GM19043 (cell line): Measurements from ENCODE around the gene FETUB.
"Not testable (repeated sequence)": the region's sequence is repeated elsewhere in the genome, so short reads cannot be mapped to it uniquely, and the experiment has no call there.

ENCODE experiments used
- ATAC-seq: cut with Tn5 transposase; IDR thresholded peaks from one replicate; pipeline ENCODE4 v1.9.1; 2021; ENCODE audit warnings: low read depth; ENCODE audit not compliant: unreplicated experiment

The FETUB gene

DNA sequence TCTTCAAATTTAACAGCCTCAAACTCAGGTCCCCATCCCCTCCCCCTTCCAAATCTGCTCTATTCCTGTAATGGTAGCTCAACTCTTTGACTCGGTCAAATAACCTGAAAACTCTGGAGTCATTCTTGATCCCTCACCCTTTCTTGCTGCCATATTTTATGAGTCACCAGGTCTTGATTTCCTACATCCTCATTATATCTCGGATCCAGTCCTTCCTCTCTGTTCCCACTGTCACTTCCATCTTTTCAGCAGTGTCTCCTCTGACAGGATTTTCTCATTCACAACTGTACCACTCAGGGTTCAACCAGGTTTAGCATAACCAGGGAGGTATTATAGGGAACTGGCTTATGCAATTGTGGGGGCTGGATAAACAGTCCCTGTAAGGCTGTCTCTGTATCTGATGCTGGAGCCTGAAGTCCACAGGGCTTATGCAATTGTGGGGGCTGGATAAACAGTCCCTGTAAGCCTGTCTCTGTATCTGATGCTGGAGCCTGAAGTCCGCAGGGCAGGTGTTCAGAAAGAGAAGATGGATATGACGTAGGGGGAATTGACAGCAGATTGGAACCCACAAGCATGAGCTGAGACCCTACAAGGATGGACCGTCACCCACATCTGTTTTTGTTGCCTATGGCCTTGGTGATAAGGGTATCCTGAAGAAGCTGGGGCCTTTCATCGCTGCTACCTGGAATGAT is 9.1 kb upstream of the FETUB start:
- no peak for ATAC-seq

DNA sequence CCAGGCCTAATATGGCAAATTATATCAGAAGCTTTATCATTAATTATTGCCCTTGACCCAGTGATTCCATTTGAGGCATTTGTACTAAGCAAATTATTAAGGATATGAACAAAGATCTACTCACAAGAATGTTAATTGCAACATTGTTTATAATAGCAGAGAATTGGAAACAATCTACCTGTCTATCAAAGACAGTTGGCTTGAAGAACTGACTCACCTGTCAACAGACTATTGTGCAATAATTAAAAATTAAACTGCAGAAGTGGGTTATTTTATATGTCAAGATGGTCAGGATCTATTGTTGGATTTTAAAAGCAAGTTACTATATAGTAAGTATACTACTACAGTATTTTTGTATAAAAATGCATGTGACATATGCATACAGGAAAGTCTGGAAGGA is 6.7 kb upstream of the FETUB start:
- no peak for ATAC-seq

DNA sequence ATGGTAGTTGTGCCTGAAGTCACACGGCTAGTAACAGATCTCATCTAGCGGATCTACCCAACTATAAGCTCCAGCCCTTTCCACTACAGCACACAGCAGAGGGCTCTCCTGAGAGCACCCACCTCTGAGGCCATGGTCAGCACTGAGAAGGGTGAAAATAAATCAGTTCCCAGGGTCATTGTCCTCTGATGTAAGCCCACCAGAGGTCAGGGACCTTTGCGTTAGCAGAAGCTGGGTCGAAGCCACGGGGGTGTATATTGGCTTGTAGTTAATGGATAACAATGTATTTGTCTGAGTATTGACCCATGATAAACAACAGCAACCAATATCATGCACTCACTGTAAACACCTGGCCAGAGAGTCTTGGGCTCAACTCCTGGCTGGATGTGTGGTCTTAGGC is 6.0 kb upstream of the FETUB start:
- ATAC-seq = not testable (repeated sequence)

DNA sequence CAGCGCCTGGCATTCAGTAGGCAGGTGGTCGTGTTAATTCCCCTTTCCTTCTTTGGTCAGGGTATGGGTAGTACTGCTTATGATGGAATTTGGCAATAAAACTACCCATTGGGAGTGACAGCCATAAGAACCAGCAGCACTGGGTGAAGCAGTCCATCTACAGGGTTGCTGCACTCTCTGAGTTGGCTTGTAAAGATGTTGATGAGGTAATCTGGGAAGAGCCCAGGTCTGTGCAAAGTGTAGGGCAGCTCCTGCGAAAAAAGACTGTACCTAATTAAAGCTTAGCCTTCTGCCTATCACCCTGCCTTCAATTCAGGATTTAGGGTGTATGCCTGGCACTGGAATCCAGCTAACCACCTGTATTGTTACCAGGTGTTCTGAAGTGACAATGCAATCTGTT is 4.7 kb upstream of the FETUB start:
- no peak for ATAC-seq

DNA sequence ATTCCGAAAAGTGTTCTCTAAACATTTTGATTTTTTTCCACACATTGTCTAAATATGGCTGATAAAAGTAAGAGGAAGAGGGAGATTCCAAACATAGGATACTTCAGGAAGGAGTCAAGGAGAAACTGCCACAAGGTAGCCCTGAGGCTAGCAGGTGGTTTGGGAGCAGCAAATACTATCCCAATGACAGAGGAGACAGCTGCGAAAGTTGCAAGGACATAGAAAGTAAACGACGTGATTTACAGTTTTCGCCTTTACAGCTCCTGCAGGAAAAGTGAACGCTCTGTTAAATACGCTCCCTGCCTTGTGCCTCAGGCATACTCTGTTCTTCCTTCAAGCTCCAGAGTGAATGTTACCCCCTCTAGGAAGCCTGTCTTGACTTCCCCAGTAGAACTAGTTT is 3.7 kb upstream of the FETUB start:
- no peak for ATAC-seq

DNA sequence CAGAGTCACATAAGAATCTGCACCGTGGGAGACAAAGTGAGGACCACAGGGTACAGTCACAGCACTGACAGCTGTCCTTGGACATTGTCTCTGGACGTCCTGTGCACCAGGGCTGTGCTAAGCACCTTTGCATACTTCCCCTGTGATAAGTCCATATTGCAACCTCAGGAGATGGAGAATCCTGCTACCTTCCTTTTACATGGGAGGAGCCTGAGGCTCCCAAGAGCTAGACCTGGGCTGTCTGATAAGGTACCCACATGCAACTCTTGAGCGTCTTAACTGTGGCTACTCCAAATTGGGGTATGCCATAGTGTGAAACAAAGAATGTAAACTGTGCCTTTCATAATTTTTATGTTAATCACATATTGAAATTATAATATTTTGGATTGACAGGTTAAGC is 2.5 kb upstream of the FETUB start:
- no peak for ATAC-seq

DNA sequence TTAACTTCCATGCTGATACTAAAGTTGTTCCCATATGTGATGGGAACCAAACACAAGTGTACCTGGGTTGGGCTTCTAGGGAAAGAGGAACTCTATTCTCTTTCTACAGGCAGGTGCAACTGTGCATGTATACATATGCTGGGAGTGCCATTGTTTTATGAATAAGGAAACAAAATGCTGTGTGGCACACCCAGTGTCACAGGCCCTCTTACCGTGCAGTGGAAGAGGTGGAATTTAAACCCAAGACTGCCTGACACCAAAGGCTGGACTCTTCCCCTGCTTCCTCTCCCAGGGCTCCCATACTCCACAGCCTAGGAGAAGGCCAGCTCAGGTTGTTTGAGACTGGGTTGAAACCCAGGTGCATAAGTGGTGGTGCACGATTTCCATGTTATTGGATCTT is 1.9 kb upstream of the FETUB start:
- ATAC-seq = no peak

DNA sequence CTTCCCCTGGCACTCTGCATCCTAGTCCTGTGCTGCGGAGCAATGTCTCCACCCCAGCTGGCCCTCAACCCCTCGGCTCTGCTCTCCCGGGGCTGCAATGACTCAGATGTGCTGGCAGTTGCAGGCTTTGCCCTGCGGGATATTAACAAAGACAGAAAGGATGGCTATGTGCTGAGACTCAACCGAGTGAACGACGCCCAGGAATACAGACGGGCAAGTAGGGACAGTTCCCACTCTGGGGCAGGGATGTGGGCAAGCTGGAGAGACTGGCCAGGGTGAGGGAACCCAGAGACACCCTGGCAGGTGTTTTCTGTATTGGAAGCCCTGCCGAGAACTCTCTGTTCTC is 247 bp downstream of the FETUB start:
- ATAC-seq = no peak

DNA sequence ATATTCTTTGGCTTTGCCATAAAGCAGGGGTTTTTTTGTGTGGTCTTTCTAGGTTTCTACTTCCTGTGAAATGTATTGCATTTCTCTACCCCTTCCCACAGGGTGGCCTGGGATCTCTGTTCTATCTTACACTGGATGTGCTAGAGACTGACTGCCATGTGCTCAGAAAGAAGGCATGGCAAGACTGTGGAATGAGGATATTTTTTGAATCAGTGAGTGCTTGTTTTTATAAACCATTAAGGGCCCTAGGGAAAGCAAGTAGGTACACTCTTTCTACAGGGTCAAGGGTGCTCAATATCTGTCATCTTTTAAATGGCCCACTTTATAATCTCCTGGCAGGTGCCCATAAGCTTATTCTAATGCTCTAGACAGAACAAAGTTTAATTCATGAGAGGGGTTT is 730 bp downstream of the FETUB start:
- ATAC-seq = no peak

DNA sequence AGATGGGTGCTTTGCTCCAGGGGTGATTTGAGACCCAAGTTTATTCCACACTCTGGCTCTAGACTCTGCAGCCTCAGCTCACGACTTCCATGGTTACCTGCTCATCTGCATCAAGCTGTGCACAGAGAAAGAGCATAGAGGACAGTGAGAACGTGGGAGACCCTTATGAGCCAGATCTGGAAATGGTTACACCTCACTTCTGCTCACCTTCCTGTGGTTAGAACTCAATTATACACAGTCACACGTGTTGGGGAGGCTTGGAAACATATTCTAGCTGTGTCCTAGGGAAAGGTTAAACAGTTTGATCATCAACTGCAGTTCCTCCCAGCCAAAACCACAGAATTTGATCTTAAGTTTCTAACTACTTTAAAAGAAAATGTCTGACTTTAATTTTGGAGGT is 1.8 kb downstream of the FETUB start:
- ATAC-seq = no peak

DNA sequence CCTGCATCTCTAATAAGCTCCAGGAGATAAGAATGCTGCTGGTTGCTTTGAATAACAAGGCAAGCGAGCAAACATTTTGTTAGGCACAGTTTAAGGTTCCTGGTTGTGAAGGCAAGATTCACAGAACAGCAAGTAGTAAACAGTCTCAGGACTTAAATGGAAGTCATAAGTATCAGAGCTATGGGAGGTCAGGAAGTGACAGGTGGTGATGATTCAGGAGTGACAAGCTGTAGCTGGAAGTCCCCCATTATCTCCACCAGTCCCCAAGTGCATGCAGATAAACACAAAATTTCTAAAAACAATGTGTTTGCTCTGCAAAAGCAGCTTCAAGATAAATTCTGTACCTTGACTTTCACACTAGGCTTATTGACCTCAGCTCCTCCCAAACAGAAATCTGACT is 3.3 kb downstream of the FETUB start:
- no peak for ATAC-seq

DNA sequence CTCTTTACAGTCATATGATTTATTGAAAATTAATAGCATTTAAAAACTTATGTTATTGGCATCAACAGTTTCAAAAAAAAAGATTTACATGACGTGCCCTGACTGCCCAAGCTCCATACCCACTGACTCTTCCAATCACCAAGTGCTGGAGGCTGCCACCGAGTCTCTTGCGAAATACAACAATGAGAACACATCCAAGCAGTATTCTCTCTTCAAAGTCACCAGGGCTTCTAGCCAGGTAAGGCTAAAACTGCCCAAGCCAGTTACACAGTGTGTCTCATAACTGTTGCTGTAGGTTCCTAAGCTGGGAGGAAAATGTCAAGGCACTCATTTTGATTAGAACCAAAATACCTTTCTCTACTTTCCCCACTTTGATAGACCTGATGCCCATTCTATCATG is 4.5 kb downstream of the FETUB start:
- ATAC-seq = no peak

DNA sequence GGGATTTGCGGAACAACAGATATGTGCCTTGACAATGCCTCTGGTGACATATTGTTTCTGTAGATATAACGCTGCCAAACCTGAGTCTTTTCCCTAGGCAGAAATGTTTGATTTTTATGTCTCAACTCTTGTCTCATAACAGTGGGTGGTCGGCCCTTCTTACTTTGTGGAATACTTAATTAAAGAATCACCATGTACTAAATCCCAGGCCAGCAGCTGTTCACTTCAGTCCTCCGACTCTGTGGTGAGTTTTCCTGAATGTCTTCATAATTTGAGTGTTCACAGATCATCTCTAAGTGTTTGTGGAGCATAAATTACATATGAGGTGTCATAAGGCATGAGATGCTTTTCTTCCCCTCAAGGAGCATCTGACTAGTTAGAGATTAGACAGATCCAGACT is 5.9 kb downstream of the FETUB start:
- ATAC-seq = no peak

DNA sequence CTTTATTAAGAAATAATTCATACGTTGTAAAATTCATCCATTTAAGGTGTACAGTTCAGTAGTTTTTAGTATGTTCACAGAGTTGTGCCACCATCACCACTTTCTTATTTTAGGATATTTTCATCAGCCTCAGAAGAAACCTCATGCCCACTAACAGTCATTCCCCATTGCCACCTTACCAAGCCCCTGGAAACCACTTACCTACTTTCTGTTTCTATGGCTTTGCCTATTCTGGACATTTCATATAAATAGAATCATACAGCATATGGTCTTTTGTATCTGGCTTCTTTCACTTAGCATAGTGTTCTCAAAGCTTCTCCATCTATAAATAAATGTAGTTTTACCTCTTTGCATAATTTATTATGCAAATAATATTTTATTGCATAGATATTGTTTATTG is 6.6 kb downstream of the FETUB start:
- no peak for ATAC-seq

DNA sequence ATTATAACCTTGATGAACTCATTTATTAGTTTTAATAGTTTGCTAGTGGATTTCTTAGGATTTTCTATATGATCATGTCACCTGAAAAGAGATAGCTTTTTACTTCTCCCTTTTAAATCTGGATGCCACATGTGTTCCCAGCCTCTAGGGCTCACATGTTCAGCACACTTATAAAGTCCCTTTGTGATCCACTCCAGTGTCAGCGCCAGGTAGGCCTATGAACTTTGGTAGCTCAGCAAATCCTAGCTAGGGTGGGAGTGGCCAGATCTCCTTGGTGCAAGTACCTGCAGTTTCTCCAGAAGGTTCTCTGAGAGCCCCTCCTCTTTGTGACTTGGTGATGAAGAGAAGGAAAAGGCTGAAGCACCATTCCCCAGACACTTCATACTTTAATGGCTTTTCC is 8.7 kb downstream of the FETUB start:
- ATAC-seq = no peak

DNA sequence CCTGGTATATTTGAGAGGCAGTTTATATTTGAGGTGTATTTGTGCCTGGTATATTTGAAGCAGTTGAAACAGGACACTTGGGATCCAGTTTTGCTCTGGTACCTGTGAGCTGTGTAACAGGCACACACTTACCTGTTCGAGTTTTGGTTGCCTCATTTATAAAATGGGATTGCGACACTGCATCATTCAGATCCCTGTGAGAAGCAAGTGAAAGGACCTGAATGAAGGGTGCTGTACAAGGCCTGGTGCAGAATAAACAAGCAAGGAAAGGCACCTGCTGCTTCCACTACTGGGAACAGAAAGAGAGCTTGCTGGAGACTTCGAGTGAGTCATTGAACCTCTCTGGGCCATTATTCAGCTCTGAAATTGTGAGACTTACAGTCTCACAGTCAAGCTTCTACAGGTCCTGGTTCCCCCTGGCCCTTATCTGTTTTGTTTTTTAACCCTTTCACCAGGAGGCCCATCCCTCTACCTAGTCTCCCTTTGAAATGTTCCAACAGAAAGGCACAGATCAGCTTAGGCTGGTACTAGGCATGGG is 11.5 kb downstream of the FETUB start:
- no peak for ATAC-seq

DNA sequence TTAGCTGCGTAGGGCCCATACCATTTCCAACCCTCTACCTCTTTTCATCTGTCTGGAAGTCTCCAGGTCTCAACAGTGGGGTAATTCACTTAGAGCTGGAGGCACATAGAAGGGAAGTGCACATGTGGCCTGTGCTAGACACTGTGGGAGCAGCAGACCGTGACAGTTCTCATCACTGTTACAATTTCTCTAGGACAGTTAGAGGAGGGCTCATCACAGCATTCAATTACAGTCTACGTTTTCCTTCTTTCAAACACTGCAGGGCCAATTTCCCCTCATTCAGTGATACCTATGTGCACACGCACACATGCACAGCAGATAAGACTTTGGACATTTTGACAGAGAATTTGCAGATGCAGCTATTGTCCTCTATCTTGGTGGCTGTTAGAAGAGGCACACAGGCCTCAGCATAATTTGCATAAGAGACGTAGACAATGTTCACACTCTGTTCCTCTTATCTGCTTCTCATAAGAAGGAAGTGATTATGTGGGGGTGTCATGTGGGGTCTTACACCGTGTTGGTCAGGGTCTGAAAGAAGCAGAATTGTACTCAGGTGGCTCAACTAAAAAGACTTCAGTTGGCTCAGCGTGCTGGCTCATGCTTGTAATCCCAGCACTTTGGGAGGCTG is 13.0 kb downstream of the FETUB start:
- ATAC-seq = peak; percentile 98

DNA sequence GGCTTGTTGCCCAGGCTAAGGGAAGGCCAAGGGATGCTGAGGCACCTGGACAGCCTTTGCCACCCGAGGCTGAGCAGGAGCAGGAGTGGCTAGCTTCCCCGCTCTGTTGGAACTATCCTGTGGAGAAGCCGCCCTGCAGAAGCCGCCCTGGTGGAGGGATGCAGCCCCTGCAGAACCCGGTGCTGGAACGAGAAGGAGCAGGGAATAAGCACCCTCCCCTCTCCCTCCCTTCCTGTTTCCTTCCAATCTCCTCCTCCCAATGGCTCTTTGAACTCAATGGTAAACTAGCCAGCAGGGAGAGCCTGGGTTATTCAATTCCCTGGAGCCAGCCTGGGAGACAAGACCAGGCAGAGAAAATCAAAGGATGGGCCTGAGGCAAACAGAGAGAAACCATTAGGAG is 13.8 kb downstream of the FETUB start:
- ATAC-seq = no peak

DNA sequence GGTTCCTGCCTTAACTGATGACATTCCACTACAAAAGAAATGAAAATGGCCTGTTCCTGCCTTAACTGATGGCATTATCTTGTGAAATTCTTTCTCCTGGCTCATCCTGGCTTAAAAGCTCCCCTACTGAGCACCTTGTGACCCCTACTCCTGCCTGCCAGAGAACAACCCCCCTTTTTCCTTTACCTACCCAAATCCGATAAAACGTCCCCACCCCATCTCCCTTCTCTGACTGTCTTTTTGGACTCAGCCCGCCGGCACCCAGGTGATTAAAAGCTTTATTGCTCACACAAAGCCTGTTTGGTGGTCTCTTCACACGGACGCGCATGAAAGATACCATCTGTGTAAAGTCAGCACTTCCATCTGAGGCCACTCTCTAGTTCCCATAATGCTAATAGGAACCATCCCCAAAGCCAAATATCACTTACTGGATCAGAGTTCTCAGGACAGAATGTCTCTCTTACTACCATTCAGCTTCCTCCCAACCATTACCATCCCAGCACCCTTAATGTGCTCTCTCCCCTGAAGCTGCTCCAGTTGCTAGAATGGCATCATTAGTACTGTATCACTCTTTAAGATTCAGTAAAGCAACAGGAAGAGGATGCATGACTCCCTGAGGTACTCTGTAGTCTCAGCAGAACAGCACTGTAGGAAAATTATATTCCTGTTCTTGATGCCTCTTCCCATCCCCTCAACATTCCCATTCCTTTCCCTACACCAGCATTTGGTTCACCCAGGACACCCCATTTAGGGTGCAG is 23.3 kb downstream of the FETUB start:
- no peak for ATAC-seq

DNA sequence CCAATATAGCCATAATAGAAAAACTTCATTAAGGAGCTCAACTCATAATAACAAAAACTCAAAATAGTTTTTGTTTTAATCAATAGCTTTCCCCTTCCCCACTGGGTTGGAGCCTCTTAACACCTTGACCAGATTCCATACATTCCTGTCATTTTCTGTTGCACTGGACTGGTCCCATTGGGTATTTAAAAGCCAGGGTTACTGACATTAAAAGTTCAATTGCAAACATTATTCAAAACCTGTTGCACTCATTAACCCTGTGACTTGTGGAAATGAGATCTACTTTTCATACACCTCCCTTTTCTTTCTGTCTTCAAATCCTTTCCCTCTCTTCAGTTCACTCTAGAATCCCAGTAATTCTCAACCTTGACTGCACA is 23.9 kb downstream of the FETUB start:
- ATAC-seq = no peak

DNA sequence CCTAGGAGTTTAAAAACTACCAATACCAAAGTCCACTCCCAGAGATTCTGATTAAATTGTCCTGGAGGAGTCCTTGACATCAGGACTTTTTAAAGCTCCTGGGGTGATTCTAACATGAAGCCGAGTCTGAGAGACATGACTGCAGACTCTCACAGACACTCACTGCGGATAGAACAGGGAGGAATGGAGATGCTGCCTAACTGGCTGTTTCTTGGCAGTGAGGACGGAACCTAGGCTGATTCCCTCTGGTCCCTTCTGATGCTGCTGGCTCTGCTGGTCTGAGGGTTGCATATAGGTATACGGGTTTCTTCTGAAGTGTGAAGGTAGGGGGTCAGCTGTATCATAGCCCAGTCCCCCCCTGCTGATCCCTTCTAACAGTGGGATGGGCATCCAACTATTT is 24.3 kb downstream of the FETUB start:
- no peak for ATAC-seq

DNA sequence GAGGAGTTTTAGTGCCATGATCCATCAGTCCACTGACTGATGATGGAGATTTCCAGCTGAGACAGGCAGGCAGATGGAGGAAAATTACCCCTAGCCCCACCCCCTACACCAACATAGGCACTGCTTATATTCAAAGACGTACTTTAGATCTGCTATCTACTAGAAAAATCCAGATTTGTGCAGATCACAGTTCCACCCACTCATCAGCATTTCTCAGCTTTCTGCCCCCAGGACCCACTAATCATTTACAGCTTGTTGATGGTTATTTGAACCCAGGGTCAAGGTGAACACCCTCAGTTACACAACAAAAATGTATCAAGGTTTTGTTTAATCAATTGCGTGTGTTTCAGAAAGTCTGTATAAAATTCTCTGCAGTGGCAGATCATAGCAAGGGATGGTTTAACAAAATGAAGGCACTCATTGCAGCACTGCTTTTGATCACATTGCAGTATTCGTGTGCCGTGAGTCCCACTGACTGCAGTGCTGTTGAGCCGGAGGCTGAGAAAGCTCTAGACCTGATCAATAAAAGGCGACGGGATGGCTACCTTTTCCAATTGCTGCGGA is 25.5 kb downstream of the FETUB start, which contains the start of gene HRG:
TSS of gene HRG (plus strand) at position 390 of the 564 bp plus-strand sequence. CDS start at position 408, 18 bp downstream.
- ATAC-seq = no peak
